Activated naive CD4-positive, alpha-beta T cell treated with anti-CD3 and anti-CD28 coated beads, Interleukin-2, amount 10 ng/mL, durations not matched to agents 7 days and 5 days (primary cell): ENCODE measurements around the gene SBK2.
"Not testable (repeated sequence)": the region's sequence is repeated elsewhere in the genome, so short reads cannot be mapped to it uniquely, and the experiment has no call there.

ENCODE experiments used
- CTCF ChIA-PET: fragments of 350-600 bp; sonication (Branson Sonifier 250); formaldehyde crosslinking; loops from one replicate; lab custom pipeline; 2021; ENCODE audit warnings: antibody characterized with exemption; lab: Charles Lee
- DNase-seq: peaks from one replicate; pipeline ENCODE4 v3.0.0-alpha.2; 2020
- H3K27ac Mint-ChIP-seq: one replicate; pipeline ENCODE4 v1.8.0; 2021; ENCODE audit warnings: mild to moderate bottlenecking, moderate library complexity, mixed read lengths
- H3K27me3 Mint-ChIP-seq: one replicate; pipeline ENCODE4 v1.8.0; 2021; ENCODE audit warnings: mild to moderate bottlenecking, mixed read lengths
- H3K36me3 Mint-ChIP-seq: one replicate; pipeline ENCODE4 v1.8.0; 2021; ENCODE audit warnings: mixed read lengths
- H3K4me1 Mint-ChIP-seq: one replicate; pipeline ENCODE4 v1.8.0; 2021; ENCODE audit warnings: mixed read lengths
- H3K4me3 Mint-ChIP-seq: one replicate; pipeline ENCODE4 v1.8.0; 2021; ENCODE audit warnings: mild to moderate bottlenecking, moderate library complexity, mixed read lengths
- H3K9me3 Mint-ChIP-seq: one replicate; pipeline ENCODE4 v1.8.0; 2021; ENCODE audit warnings: mixed read lengths

The SBK2 gene, protein sequence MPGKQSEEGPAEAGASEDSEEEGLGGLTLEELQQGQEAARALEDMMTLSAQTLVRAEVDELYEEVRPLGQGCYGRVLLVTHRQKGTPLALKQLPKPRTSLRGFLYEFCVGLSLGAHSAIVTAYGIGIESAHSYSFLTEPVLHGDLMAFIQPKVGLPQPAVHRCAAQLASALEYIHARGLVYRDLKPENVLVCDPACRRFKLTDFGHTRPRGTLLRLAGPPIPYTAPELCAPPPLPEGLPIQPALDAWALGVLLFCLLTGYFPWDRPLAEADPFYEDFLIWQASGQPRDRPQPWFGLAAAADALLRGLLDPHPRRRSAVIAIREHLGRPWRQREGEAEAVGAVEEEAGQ

GRCh38 chr19:55536951-55537740 is at the start of gene SBK2:
SBK2 (minus strand) TSS chr19:55537133; CDS start chr19:55536294, 839 bp downstream.
- Mint-ChIP-seq H3K27me3 (no peaks in the 10 kb centered on the region), H3K27ac (no peak within 1 kb of the TSS), H3K9me3 (no peaks in the 10 kb centered on the region), H3K4me3 (no peak within 1 kb of the TSS), H3K36me3 (no peaks in the 10 kb centered on the region), H3K4me1 (no peaks in the 10 kb centered on the region)
- DNase-seq, result no peak
- CTCF ChIA-PET, result no interaction called here

DNA sequence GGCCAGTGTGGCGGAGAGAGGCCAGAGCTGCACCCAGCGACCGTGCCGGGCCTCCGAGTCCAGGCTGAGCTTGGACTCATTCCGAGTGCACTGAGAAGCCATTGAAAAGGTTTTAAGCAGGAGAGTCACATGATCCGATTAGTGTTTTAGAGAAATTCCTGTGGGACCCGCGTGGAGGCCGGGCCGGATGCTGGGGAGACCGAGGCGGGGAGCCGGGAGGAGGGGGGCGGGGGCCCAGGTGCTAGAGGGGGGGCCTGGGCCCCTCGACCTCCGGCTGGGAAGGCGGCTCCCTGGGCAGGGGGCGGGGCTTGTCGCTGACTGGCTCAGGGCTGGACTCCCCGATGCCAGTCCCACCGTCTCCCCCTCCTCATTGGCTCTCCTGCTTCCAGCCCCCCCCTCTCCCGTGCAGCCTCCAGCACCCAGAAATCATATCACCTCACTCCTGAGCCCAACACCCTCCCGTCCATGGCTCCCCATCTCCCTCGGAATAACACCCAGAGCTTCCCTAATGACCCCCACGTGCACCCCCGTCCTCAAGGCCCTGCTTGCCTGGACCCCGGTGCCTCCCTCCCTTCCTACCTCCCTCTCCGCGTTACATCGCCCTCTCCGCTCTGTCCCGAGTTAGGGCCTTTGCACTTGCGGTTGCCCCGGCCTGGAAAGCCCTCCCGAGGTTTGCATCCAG is 48.9 kb upstream of the SBK2 start:
- Mint-ChIP-seq H3K4me3 (no peak overlapping the region), H3K36me3 (no peaks in the 10 kb centered on the region), H3K4me1 (peaks cover 30% of the 10 kb centered on the region), H3K27me3 (peaks cover 38% of the 10 kb centered on the region), H3K27ac (no peak overlapping the region), H3K9me3 (no peaks in the 10 kb centered on the region)
- CTCF ChIA-PET, result interaction anchor here (0.8 kb wide), 1 partner anchor 20 kb away, joined by 3 read pairs; the partner anchor contains the start of gene ZNF865
- peak; percentile 50 for DNase-seq

DNA sequence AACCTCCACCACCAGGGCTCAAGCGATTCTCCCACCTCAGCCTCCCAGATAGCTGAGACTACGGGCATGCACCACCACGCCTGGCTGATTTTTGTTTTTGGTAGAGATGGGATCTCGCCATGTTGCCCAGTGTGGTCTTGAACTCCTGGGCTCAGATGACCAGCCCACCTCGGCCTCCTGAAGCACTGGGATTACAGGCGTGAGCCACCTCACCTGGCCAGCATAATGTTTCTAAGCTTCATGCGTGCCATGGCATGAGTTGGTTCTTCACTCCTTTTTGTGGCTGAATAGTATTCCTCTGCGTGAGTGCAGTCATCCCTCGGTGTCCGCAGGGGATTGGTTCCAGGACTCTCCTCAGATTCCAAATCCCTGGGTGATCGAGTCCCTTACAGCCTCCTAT is 47.9 kb upstream of the SBK2 start:
- Mint-ChIP-seq H3K36me3 (peaks cover under 1% of the 10 kb centered on the region), H3K4me1 (peaks cover 32% of the 10 kb centered on the region), H3K4me3 (no peak overlapping the region), H3K27ac (no peak overlapping the region), H3K9me3 (no peaks in the 10 kb centered on the region), H3K27me3 (peaks cover 38% of the 10 kb centered on the region)
- DNase-seq, result no peak
- CTCF ChIA-PET, result interaction anchor here (0.7 to 1.7 kb wide), 2 partner anchors 11 to 21 kb away, joined by 3 read pairs; no protein-coding TSS in a partner anchor

GRCh38 chr19:55583897-55584296 is 47.0 kb upstream of the SBK2 start:
- CTCF ChIA-PET, result interaction anchor here (0.7 to 1.7 kb wide), 2 partner anchors 10 to 22 kb away, joined by 3 read pairs; no protein-coding TSS in a partner anchor
- H3K4me1 Mint-ChIP-seq, result peaks cover 35% of the 10 kb centered on the region
- H3K36me3 Mint-ChIP-seq, H3K4me3 Mint-ChIP-seq, H3K9me3 Mint-ChIP-seq, DNase-seq, H3K27ac Mint-ChIP-seq: not testable (repeated sequence)
- peaks cover 38% of the 10 kb centered on the region for H3K27me3 Mint-ChIP-seq

- H3K27ac Mint-ChIP-seq, H3K36me3 Mint-ChIP-seq, DNase-seq, H3K9me3 Mint-ChIP-seq, H3K4me3 Mint-ChIP-seq, CTCF ChIA-PET: not testable (repeated sequence)
- peaks cover 31% of the 10 kb centered on the region for H3K4me1 Mint-ChIP-seq
- H3K27me3 Mint-ChIP-seq, result peaks cover 35% of the 10 kb centered on the region
Observed at GRCh38 chr19:55582284-55582683, 45.4 kb upstream of the SBK2 start.

- Mint-ChIP-seq H3K36me3 (peaks cover 7% of the 10 kb centered on the region), H3K27me3 (peaks cover 31% of the 10 kb centered on the region), H3K9me3 (no peaks in the 10 kb centered on the region), H3K27ac (no peak overlapping the region), H3K4me1 (peaks cover 27% of the 10 kb centered on the region), H3K4me3 (no peak overlapping the region)
- CTCF ChIA-PET, result interaction anchor here (0.7 kb wide), 1 partner anchor 1677 kb away, joined by 3 read pairs; no protein-coding TSS in a partner anchor
- no peak for DNase-seq
Observed at GRCh38 chr19:55581823-55582223, 44.9 kb upstream of the SBK2 start.

DNA sequence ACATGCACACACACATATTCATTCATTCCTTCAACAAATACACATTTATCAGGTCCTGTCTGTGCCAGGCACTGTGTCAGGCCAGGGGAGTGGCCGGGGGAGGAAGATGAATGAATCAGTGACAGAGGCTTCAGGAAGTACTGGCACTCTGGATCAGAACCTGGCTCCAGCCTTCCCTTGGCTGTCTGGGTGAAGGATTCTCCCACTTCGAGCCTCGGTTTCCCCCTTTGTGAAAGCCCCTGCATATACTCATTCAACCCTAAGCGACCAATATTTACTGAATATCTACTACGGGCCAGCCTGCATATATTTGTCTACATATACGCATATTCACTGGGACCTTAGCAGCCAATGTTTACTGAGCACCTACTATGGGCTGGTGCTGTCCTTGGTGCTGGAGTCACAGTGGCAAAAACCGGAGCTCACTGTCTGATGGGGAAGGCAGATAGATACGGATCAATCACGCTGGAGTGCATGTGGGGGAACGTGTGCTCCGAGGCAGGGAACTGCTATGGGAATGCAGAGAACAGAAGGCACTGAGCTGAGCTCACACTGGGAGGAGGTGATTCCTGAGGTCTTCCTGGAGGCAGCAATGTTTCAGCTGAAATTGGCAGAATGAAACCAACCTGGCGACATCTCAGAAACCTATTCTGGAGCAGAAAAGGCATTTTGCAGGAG is 44.4 kb upstream of the SBK2 start:
- no peaks in the 10 kb centered on the region for H3K9me3 Mint-ChIP-seq
- peak; percentile 55 for DNase-seq
- peak overlapping the region; percentile 55 for H3K27ac Mint-ChIP-seq

GRCh38 chr19:55580628-55581144 is 43.8 kb upstream of the SBK2 start, which contains the start of gene ZNF579:
ZNF579 (minus strand) TSS chr19:55580848; CDS start chr19:55579639, 1,209 bp downstream.
- H3K4me3 Mint-ChIP-seq, result peak within 1 kb of the TSS; percentile 79
- no peaks in the 10 kb centered on the region for H3K9me3 Mint-ChIP-seq
- peaks cover 9% of the 10 kb centered on the region for H3K36me3 Mint-ChIP-seq
- peaks cover 19% of the 10 kb centered on the region for H3K27me3 Mint-ChIP-seq
- peaks cover 19% of the 10 kb centered on the region for H3K4me1 Mint-ChIP-seq
- peak within 1 kb of the TSS; percentile 78 for H3K27ac Mint-ChIP-seq
- CTCF ChIA-PET, result interaction anchor here (1.1 kb wide), 1 partner anchor 26 kb away, joined by 5 read pairs; no protein-coding TSS in a partner anchor
- peak; percentile 83 for DNase-seq

More for the DNA sequence above, 44.4 kb upstream of the SBK2 start:
- peaks cover 24% of the 10 kb centered on the region for H3K4me1 Mint-ChIP-seq
- peak overlapping the region; percentile 79 for H3K4me3 Mint-ChIP-seq
- H3K27me3 Mint-ChIP-seq, result peaks cover 25% of the 10 kb centered on the region
- peaks cover 9% of the 10 kb centered on the region for H3K36me3 Mint-ChIP-seq
- CTCF ChIA-PET, result interaction anchor here (0.7 to 1.1 kb wide), 2 partner anchors 25 to 1677 kb away, joined by 3 to 5 read pairs; no protein-coding TSS in a partner anchor

GRCh38 chr19:55579766-55580621 is 43.1 kb upstream of the SBK2 start:
- peaks cover 13% of the 10 kb centered on the region for H3K27me3 Mint-ChIP-seq
- H3K27ac Mint-ChIP-seq, result peak overlapping the region; percentile 78
- H3K36me3 Mint-ChIP-seq, result peaks cover 9% of the 10 kb centered on the region
- CTCF ChIA-PET, result interaction anchor here (1.1 kb wide), 1 partner anchor 27 kb away, joined by 5 read pairs; no protein-coding TSS in a partner anchor
- DNase-seq, result peak; percentile 43
- H3K4me1 Mint-ChIP-seq, result peaks cover 15% of the 10 kb centered on the region
- H3K4me3 Mint-ChIP-seq, result peak overlapping the region; percentile 79
- no peaks in the 10 kb centered on the region for H3K9me3 Mint-ChIP-seq

GRCh38 chr19:55578761-55579747 is 42.1 kb upstream of the SBK2 start:
- Mint-ChIP-seq H3K27me3 (peaks cover 5% of the 10 kb centered on the region), H3K4me1 (peaks cover 15% of the 10 kb centered on the region), H3K27ac (peak overlapping the region; percentile 78), H3K9me3 (no peaks in the 10 kb centered on the region), H3K36me3 (peaks cover 9% of the 10 kb centered on the region), H3K4me3 (peak overlapping the region; percentile 79)
- CTCF ChIA-PET, result no interaction called here
- DNase-seq, result no peak

GRCh38 chr19:55578031-55578760 is 41.3 kb upstream of the SBK2 start:
- peaks cover 5% of the 10 kb centered on the region for H3K27me3 Mint-ChIP-seq
- H3K9me3 Mint-ChIP-seq, result no peaks in the 10 kb centered on the region
- no peak overlapping the region for H3K27ac Mint-ChIP-seq
- H3K36me3 Mint-ChIP-seq, result peaks cover 9% of the 10 kb centered on the region
- DNase-seq, result no peak
- H3K4me3 Mint-ChIP-seq, result no peak overlapping the region
- H3K4me1 Mint-ChIP-seq, result peaks cover 15% of the 10 kb centered on the region
- CTCF ChIA-PET, result interaction anchor here (0.7 kb wide), 1 partner anchor 54 kb away, joined by 3 read pairs; no protein-coding TSS in a partner anchor
